HepG2 (cell line): ENCODE results near the gene IP6K3. TPM values are rescaled to one million over a fixed set of nuclear protein-coding genes. Genes with fewer than 3 reads are reported as not detected.

Experiments
- CBX1 ChIP-seq: IDR thresholded peaks from one replicate; pipeline ENCODE4 v1.6.1; 2016; ENCODE audit warnings: antibody characterized with exemption, low read depth
- CCDC6 ChIP-seq: sonication (generic); formaldehyde crosslinking; IDR thresholded peaks from 2 replicates; pipeline ENCODE4 v1.8.1; 2022; ENCODE audit warnings: mild to moderate bottlenecking, missing genetic modification reagents, moderate library complexity
- CENPX ChIP-seq: sonication (generic); formaldehyde crosslinking; IDR thresholded peaks from 2 replicates; pipeline ENCODE4 v1.9.0; 2021; ENCODE audit warnings: mild to moderate bottlenecking, missing genetic modification reagents, moderate library complexity
- DPF2 ChIP-seq: sonication (generic); formaldehyde crosslinking; IDR thresholded peaks from 2 replicates; pipeline ENCODE4 v1.4.0; 2020; ENCODE audit warnings: mild to moderate bottlenecking, low read depth, missing genetic modification reagents, borderline replicate concordance
- FOXC1 ChIP-seq: sonication (generic); formaldehyde crosslinking; IDR thresholded peaks from 2 replicates; pipeline ENCODE4 v1.8.0; 2022; ENCODE audit warnings: mild to moderate bottlenecking, missing genetic modification reagents, borderline replicate concordance
- PCBP1 ChIP-seq: fragments of 200-400 bp; formaldehyde crosslinking; IDR thresholded peaks from 2 replicates; pipeline ENCODE4 v1.6.1; 2017; ENCODE audit warnings: mild to moderate bottlenecking, low read depth, low read length, borderline replicate concordance
- POLR2AphosphoS2 ChIP-seq: IDR thresholded peaks from 2 replicates; pipeline ENCODE4 v1.6.1; 2011; ENCODE audit warnings: low read depth, low read length, improper control_type of control experiment
- PPARG ChIP-seq: conservative IDR thresholded peaks from 2 replicates; pipeline ENCODE4 v1.6.1; 2016; ENCODE audit warnings: missing biosample characterization, missing genetic modification reagents
- REPIN1 ChIP-seq: sonication (generic); formaldehyde crosslinking; IDR thresholded peaks from 2 replicates; pipeline ENCODE4 v1.8.0; 2022; ENCODE audit warnings: missing genetic modification reagents, low read depth, mild to moderate bottlenecking, borderline replicate concordance
- SOX13 ChIP-seq, 3 experiments: fragments of 450-650 bp in 1 of 3; sonication (generic) in 1 of 3; formaldehyde crosslinking in 1 of 3; IDR thresholded peaks in 2 of 3; conservative IDR thresholded peaks in 1 of 3; 2 replicates each; pipeline versions ENCODE4 v1.5.0 to v1.6.1; 2016 to 2020; ENCODE audit warnings: antibody characterized with exemption in 1 of 3, mild to moderate bottlenecking in 1 of 3, missing compliant biosample characterization in 1 of 3, missing genetic modification reagents in 1 of 3, moderate library complexity in 1 of 3
- ZNF205 ChIP-seq: IDR thresholded peaks from 2 replicates; pipeline ENCODE4 v1.6.1; 2018; ENCODE audit warnings: missing biosample characterization, missing genetic modification reagents
- ZNF460 ChIP-seq: sonication (generic); formaldehyde crosslinking; IDR thresholded peaks from 2 replicates; pipeline ENCODE4 v1.5.1; 2020; ENCODE audit warnings: missing genetic modification reagents, mild to moderate bottlenecking, borderline replicate concordance
- polyA plus RNA-seq, 8 experiments: library from polyadenylated mRNA; depleted of rRNA in 3 of 8; stranded (reverse) in 7 of 8; unstranded in 1 of 8; fragments of >200 nt; fragmentation: Illumina TruSeq in 4 of 8; extraction: Trizol in 4 of 8; gene quantifications; 2 replicates each; pipeline versions ENCODE4 v1.2.1 to v1.2.3, GENCODE V29; 2011 to 2016; ENCODE audit warnings: low read depth in 4 of 8, missing spikeins in 1 of 8, mixed read lengths in 1 of 8; ENCODE audit not compliant: insufficient read depth in 1 of 8
- total RNA-seq, 5 experiments: library from RNA; depleted of rRNA; stranded (reverse); fragments of >200 nt; fragmentation: Illumina TruSeq; extraction: Trizol; gene quantifications; 2 replicates each; pipeline ENCODE4 v1.2.3, GENCODE V29; 2016; ENCODE audit warnings: low read depth in 1 of 5
- TF ChIP-seq, protein P1 (sequence below): sonication (generic); formaldehyde crosslinking; IDR thresholded peaks from 2 replicates; pipeline ENCODE4 v1.4.0; 2020; ENCODE audit warnings: missing genetic modification reagents
- TF ChIP-seq, protein P2 (sequence below): sonication (generic); formaldehyde crosslinking; IDR thresholded peaks from 2 replicates; pipeline ENCODE4 v1.5.0; 2020; ENCODE audit warnings: missing genetic modification reagents, mild to moderate bottlenecking, borderline replicate concordance
- TF ChIP-seq, protein P3 (sequence below): sonication (generic); formaldehyde crosslinking; IDR thresholded peaks from 2 replicates; pipeline ENCODE4 v1.5.0; 2020; ENCODE audit warnings: missing genetic modification reagents
- TF ChIP-seq, protein P4 (sequence below): IDR thresholded peaks from 2 replicates; pipeline ENCODE4 v1.6.1; 2012; ENCODE audit warnings: low read length, improper control_type of control experiment
- TF ChIP-seq, protein P5 (sequence below): sonication (generic); formaldehyde crosslinking; IDR thresholded peaks from 2 replicates; pipeline ENCODE4 v1.4.0; 2020; ENCODE audit warnings: missing genetic modification reagents, borderline replicate concordance

Gene IP6K3
- total and polyA plus RNA-seq, 2 of the 13 experiments (the other 11 are each of a cell fraction or from before 2014, with no cell fraction given) = 0.11 to 0.18 TPM

DNA sequence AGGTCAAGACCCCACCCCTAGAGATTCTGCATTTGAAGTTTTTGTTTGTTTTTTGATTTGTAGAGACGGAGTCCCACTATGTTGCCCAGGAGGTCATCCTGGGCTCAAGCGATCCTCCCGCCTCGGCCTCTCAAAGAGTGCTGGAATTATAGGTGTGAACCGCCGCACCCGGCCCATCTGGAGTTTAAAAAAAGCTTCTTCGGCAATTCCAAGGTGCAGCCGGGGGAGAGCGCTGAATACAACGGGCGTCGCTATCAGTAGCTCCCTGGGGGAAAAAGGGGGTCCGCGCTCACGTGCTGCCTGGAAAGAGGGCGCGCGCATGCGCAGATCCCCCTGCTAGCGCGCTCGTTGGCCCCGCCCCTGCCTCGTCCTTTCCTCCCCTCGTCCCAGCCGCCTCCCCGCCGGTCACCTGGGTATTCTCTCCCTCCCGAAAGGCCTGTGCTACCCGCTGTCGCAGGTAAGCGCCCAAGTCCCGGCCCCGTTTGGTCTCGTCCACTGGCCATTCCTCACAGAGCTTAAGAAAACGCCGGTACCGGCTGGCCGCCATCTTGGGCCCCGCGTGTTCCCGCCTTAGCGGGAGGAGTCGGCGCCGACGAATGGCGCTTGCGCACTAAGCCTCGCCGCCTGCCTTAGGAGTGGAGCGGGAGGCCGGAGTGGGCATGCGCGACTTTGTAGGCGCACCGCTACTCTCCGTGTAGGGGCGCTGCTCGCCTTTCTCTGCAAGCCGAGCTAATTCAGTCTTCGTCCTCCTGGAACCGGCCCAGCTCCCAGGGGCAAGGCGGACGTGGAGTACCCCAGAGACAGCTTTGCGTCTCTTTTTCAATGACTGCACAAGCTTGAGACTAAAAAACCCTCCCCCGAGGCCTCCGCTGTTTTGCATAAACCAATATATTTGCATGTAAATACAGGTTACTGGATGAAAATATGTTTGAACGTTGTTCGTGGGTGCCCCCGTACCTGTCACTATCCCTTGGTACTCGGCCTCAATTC lies 35.3 kb downstream of the IP6K3 start, which contains the start of gene UQCC2 (continued):
- TF ChIP-seq, protein P1, sequence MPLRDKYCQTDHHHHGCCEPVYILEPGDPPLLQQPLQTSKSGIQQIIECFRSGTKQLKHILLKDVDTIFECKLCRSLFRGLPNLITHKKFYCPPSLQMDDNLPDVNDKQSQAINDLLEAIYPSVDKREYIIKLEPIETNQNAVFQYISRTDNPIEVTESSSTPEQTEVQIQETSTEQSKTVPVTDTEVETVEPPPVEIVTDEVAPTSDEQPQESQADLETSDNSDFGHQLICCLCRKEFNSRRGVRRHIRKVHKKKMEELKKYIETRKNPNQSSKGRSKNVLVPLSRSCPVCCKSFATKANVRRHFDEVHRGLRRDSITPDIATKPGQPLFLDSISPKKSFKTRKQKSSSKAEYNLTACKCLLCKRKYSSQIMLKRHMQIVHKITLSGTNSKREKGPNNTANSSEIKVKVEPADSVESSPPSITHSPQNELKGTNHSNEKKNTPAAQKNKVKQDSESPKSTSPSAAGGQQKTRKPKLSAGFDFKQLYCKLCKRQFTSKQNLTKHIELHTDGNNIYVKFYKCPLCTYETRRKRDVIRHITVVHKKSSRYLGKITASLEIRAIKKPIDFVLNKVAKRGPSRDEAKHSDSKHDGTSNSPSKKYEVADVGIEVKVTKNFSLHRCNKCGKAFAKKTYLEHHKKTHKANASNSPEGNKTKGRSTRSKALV (CRISPR knock-in tag) = no peak
- peak; percentile 90; the same call in 1 of the 2 replicates for TF ChIP-seq FOXC1 (CRISPR knock-in tag)
- TF ChIP-seq, protein P2, sequence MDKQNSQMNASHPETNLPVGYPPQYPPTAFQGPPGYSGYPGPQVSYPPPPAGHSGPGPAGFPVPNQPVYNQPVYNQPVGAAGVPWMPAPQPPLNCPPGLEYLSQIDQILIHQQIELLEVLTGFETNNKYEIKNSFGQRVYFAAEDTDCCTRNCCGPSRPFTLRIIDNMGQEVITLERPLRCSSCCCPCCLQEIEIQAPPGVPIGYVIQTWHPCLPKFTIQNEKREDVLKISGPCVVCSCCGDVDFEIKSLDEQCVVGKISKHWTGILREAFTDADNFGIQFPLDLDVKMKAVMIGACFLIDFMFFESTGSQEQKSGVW (CRISPR knock-in tag) = no peak; the same call in 1 of the 2 replicates
- no peak for TF ChIP-seq SOX13 (IDR thresholded peaks at IDR 0.05)
- no peak; a peak in 1 of 4 replicates for TF ChIP-seq SOX13 (CRISPR knock-in tag; conservative IDR thresholded peaks at IDR 0.05 in 1 of 2, IDR thresholded peaks at IDR 0.05 in 1 of 2)
- TF ChIP-seq PCBP1 = peak; percentile 82; the same call in 1 of the 2 replicates
- TF ChIP-seq, protein P3, sequence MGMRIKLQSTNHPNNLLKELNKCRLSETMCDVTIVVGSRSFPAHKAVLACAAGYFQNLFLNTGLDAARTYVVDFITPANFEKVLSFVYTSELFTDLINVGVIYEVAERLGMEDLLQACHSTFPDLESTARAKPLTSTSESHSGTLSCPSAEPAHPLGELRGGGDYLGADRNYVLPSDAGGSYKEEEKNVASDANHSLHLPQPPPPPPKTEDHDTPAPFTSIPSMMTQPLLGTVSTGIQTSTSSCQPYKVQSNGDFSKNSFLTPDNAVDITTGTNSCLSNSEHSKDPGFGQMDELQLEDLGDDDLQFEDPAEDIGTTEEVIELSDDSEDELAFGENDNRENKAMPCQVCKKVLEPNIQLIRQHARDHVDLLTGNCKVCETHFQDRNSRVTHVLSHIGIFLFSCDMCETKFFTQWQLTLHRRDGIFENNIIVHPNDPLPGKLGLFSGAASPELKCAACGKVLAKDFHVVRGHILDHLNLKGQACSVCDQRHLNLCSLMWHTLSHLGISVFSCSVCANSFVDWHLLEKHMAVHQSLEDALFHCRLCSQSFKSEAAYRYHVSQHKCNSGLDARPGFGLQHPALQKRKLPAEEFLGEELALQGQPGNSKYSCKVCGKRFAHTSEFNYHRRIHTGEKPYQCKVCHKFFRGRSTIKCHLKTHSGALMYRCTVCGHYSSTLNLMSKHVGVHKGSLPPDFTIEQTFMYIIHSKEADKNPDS (CRISPR knock-in tag) = no peak
- TF ChIP-seq CBX1 = no peak
- peak; percentile 10; the same call in 1 of the 2 replicates for TF ChIP-seq PPARG (CRISPR knock-in tag)
- no peak for TF ChIP-seq ZNF460 (CRISPR knock-in tag)
- TF ChIP-seq, protein P4, sequence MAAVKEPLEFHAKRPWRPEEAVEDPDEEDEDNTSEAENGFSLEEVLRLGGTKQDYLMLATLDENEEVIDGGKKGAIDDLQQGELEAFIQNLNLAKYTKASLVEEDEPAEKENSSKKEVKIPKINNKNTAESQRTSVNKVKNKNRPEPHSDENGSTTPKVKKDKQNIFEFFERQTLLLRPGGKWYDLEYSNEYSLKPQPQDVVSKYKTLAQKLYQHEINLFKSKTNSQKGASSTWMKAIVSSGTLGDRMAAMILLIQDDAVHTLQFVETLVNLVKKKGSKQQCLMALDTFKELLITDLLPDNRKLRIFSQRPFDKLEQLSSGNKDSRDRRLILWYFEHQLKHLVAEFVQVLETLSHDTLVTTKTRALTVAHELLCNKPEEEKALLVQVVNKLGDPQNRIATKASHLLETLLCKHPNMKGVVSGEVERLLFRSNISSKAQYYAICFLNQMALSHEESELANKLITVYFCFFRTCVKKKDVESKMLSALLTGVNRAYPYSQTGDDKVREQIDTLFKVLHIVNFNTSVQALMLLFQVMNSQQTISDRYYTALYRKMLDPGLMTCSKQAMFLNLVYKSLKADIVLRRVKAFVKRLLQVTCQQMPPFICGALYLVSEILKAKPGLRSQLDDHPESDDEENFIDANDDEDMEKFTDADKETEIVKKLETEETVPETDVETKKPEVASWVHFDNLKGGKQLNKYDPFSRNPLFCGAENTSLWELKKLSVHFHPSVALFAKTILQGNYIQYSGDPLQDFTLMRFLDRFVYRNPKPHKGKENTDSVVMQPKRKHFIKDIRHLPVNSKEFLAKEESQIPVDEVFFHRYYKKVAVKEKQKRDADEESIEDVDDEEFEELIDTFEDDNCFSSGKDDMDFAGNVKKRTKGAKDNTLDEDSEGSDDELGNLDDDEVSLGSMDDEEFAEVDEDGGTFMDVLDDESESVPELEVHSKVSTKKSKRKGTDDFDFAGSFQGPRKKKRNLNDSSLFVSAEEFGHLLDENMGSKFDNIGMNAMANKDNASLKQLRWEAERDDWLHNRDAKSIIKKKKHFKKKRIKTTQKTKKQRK = no peak
- TF ChIP-seq REPIN1 (CRISPR knock-in tag) = peak; percentile 76
- TF ChIP-seq, protein P5, sequence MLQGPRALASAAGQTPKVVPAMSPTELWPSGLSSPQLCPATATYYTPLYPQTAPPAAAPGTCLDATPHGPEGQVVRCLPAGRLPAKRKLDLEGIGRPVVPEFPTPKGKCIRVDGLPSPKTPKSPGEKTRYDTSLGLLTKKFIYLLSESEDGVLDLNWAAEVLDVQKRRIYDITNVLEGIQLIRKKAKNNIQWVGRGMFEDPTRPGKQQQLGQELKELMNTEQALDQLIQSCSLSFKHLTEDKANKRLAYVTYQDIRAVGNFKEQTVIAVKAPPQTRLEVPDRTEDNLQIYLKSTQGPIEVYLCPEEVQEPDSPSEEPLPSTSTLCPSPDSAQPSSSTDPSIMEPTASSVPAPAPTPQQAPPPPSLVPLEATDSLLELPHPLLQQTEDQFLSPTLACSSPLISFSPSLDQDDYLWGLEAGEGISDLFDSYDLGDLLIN = no peak
- no peak for TF ChIP-seq CENPX
- TF ChIP-seq ZNF205 = peak; percentile 57; the same call in 1 of the 2 replicates
- TF ChIP-seq DPF2 = no peak
- TF ChIP-seq POLR2AphosphoS2 = peak; percentile 76; the same call in 1 of the 2 replicates
- TF ChIP-seq CCDC6 = peak; percentile 86; the same call in 1 of the 2 replicates
